HG03135 (cell line): ENCODE data around the gene SYNPO2.
"Not testable (repeated sequence)": the region's sequence is repeated elsewhere in the genome, so short reads cannot be mapped to it uniquely, and the experiment has no call there.

ENCODE experiments used
- ATAC-seq: cut with Tn5 transposase; IDR thresholded peaks from one replicate; pipeline ENCODE4 v1.9.1; 2021; ENCODE audit warnings: mild to moderate bottlenecking, moderate library complexity; ENCODE audit not compliant: unreplicated experiment

SYNPO2 gene

DNA sequence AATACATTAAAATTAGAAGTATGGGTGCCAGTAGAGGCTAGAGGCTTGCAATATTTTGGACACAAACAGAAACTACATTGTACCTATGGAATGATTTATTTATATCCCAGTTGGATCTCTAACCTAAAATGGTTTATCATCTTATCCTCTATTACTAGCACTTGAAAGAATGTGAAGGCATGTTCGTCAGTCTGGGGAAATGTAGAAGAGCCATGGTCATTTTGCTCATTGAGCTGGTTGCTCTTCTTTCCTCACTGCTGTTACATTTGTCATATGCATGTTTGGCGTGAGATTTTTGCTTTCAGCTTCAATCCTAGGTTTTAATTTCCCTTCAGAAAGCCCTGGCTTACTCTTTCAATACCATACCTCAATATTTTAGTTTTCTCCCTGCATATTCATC lies 164.6 kb downstream of the SYNPO2 start:
- no peak for ATAC-seq

DNA sequence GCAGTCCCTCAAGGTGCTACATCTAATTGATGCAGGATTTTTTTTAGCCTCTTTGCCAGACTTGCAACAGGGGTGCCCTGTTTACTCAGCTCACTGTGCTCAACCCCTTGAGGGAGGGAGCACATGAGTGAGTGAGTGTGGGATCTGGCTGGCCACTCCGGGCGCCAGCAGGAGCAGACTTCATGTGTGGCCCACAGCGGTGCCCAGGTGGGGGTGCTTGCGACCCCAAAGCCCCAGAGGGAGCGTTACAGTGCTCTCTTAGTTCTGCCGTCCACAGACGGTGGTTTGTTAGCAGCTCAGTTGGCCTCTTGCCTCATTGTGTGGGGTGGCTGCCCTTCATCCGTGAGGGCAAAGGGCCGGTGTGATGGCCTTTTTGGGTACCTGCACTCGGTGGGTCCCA lies 165.3 kb downstream of the SYNPO2 start:
- ATAC-seq: no peak

DNA sequence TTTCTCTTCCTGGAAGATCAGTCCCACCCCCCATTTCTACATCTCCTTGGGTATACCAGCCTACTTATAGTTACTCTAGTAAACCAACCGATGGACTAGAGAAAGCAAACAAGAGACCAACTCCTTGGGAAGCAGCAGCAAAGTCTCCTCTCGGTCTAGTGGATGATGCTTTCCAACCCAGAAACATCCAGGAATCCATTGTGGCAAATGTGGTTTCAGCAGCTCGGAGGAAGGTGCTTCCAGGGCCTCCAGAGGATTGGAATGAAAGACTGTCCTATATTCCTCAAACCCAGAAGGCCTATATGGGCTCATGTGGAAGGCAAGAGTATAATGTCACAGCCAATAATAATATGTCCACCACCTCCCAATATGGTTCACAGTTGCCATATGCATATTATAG lies 168.8 kb downstream of the SYNPO2 start:
- ATAC-seq: no peak

DNA sequence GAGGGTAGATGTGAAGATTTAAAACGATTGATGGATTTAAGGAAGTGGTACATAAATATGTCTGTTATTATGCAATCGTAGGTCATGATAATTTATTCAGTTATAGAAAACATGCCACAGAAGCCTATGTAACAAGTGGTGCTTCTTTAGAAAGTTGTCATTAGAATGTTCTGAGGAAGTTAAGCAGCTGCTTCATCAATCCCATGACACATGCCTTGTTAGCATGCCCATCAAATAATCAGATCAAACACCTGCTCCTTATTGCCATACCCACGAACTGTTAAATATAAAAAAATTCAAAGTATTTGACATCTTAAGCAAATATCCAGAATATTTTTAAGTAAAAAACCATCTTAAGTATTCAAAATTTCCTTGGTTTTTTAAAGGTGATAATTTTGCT lies 170.6 kb downstream of the SYNPO2 start:
- ATAC-seq: no peak

DNA sequence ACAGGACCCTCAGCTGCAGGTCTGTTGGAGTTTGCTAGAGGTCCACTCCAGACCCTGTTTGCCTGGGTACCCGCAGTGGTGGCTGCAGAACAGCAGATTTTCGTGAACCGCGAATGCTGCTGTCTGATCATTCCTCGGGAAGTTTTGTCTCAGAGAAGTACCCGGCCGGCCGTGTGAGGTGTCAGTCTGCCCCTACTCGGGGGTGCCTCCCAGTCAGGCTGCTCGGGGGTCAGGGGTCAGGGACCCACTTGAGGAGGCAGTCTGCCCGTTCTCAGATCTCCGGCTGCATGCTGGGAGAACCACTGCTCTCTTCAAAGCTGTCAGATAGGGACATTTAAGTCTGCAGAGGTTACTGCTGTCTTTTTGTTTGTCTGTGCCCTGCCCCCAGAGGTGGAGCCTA lies 178.5 kb downstream of the SYNPO2 start:
- ATAC-seq: not testable (repeated sequence)

DNA sequence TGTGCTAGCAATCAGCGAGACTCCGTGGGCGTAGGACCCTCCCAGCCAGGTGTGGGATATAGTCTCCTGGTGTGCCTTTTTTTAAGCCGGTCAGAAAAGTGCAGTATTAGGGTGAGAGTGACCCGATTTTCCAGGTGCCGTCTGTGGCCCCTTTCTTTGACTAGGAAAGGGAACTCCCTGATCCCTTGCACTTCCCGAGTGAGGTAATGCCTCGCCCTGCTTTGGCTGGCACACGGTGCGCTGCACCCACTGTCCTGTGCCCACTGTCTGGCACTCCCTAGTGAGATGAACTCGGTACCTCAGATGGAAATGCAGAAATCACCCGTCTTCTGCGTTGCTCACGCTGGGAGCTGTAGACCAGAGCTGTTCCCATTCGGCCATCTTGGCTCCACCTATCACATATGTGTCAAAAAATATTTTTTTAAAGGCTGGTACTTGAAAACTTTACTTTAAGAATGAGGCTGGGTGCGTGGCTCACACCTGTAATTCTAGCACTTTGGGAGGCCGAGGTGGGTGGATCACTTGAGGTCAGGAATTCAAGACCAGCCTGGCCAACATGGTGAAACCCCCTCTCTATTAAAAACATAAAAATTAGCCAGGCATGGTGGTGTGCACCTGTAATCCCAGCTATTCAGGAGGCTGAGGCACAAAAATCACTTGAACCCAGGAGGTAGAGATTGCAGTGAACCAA lies 179.2 kb downstream of the SYNPO2 start:
- not testable (repeated sequence) for ATAC-seq

DNA sequence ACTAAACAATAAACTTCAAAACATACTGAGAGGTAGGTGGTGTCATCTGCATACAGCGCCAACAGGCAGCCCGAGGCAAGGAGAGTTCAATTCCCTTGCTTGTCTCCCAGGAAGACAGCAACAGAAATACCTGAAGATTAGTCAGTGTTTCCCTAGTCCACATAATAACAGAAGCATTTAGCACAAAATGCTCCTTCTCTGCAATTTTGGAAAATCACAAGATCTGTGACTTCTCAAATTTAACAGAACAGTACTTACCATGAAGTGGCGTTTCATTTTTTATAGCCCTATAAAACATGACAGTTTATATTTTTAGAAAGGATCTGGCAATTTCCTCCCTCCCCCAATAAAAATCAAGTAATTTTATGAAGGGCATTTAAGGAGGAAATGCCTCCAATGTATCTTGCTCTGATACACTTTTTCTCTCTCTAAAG lies 179.9 kb downstream of the SYNPO2 start:
- ATAC-seq: no peak

DNA sequence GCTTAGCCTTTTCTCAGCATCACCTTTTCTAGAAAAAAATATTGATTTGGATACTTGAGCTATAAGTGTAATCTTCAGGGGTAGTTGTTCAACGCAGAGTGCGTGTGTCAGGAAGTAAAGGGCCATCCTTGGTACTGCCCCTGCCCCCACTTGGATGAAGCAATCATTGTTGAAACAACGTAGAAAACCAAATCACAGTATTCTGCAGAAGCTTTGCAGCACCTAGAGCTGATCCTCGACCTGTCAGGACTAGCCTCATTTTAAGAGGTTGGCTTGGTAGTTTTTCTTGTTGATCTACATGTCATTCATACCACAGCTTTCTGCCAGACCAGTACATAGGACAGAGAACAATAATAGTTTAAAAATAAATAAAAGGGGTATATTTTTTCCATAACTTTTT lies 181.6 kb downstream of the SYNPO2 start:
- ATAC-seq: no peak

DNA sequence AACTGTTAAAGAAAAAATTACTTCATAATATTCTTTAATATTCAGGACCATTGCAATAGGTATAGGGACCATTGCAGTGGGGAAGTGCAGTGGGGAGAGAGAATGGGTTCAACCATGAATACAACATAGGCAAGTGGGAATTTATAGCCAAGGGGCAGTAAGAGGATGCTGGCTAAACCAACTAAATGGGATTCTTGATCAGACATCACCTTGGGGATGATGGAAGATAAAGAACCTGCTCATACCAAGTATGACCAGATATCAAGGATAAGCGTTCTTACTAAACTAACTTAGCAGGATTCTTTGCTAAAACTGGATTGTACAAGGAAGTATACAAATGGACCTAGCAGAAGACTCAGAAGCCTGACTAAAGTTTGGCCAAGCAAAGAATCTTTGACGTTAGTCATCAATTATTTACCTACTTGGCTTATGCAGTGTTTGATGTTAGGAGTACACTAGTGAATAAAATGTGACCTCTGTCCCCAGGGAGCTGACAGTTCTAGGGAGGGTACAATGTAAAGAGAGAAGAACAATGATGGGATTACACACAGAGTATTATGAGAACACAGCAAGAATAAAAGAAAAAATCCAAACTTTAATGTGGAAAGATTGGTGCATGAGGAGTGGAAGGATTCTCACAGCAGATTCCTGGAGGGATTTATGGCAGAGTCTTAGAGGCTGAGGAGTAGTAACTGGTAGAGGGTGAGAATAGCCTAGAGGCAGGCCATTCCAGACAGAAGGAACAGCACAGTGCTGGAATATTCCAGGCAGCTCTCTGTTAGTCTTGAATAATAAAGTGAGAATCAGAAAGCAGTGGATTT lies 192.3 kb downstream of the SYNPO2 start:
- ATAC-seq: no peak

DNA sequence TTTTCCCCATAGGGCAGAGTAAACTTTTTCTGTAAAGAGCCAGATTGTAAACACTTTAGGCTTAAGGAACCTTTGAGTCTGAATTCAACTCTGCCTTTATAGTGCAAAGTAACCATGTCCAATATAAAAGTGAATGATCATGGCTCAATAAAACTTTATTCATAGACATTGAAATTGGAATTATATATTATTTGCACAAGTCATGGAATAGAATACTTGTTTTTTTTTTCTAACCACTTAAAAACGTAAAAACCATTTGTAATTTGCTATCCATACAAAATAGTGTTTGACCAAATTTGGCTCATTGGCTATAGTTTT lies 192.8 kb downstream of the SYNPO2 start:
- ATAC-seq: no peak

DNA sequence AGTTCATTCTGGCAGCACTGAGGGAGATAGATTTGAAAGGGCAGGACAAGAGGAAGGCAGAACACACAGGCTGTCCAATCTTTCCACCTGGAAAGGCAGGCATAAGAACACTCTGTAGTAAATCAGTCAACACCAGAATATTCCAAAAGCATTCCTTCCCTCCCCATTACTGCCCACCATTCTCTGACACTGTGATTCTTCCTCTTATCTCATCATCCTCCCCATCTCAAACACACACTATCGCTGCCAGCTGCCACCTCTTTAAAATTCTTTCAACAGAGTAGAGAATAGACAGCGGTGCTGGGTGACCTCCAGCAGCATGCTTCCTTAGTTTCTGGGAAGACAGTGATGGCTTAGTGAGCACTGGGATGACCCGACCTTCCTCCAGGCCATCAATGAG lies 193.3 kb downstream of the SYNPO2 start:
- ATAC-seq: no peak

DNA sequence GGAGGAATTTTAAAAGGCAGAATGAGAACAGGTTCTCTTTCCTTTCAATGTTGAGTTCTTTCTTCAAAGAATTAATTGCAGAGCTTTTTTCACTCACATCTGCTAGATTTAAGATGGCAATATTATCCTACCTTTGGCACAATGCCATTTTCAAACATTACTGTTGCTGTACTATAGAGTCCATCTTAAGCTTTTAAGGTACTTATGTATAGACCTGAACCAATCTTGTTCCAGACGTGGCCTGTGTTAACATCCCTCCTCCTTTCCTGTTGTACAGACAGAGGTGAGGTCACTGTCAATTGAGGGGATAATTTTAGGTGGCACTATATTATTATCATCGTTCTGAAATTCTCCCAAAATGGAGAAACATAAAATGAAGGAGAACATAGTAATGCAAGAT lies 194.0 kb downstream of the SYNPO2 start:
- no peak for ATAC-seq

DNA sequence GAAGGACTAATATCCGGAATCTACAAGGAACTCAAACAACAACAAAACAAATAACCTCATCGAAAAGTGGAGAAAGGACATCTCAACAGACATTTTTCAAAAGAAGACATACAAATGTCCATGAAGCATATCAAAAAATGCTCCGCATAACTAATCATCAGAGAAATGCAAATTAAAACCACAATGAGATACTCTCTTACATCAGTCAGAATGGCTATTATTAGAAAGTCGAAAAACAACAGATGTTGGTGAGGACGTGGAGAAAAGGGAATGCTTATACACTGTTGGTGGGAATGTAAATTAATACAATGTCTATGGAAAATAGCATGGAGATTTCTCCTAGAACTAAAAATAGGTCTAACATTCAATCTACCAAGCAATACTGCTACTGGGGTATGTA lies 195.9 kb downstream of the SYNPO2 start:
- no peak for ATAC-seq

DNA sequence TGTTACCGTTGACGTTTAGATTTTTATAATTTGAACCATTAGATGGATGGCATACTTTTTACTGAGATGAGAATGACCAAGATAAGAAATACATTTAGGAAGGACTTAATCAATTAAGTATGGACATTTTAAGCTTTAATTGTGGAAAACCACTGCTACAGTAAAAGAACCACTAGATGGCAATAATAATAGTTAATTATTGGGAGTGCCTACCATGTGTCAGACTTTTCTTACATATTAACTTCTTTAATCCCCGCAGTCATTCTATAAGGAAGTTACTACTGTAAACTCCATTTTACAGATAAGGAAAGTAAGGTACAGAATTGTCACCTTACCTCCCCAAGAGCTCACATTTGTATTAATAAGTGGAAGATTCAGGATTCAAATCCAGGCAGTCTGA lies 198.5 kb downstream of the SYNPO2 start:
- no peak for ATAC-seq

DNA sequence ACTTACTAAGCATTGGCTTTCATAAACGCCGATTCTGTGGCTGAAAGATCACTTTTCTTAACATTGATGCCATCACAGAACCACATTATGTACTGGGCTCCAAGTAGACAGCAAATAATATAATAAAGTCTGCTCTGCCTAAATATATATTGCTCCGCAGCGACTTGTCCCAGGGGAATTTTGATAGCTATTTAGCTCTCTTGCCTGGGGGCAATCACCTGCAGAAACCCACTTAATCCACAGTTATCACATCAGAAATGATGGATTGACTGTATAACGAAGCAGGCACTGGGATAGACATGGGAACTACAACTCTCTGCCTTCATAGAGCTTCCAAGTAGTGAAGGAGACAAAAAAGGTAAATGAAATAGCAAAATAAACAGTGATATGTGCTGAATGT lies 199.0 kb downstream of the SYNPO2 start:
- ATAC-seq: no peak

DNA sequence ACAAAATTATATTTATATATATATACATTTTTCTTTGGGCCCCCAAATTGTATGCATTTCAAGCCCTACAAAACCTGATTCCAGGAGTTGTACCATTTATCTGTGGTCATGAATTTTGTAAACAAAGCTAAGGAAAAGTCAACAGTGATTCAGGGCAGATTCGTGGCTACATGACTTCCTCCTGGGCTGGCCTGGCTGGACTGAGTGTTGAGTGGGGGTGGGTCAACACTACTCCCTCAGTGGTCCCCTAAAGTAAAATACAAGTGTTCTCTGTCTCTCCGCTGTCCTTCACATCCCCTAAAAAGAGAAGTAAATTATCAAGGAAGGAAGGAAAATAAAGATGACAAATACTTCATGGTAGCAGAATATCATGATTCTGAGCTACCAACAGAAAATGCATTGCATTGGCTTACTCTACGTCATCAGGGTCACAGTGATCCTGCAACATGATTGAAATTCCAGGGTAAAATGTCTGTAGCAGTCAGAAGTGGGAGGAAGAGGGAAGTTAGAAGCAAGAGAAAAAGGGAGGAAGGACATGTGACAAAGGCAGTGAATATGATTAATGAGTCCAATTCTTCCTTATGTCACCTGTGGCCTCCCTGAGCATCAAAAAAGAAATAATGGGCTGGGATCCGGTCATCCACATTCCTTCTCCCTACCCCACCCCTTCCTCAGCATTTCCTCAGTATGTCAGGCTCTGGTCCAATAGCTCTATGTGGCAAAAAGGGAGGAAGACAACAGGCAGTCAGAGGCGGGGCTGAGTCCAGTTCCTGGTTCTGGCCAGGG lies 204.6 kb downstream of the SYNPO2 start:
- no peak for ATAC-seq

DNA sequence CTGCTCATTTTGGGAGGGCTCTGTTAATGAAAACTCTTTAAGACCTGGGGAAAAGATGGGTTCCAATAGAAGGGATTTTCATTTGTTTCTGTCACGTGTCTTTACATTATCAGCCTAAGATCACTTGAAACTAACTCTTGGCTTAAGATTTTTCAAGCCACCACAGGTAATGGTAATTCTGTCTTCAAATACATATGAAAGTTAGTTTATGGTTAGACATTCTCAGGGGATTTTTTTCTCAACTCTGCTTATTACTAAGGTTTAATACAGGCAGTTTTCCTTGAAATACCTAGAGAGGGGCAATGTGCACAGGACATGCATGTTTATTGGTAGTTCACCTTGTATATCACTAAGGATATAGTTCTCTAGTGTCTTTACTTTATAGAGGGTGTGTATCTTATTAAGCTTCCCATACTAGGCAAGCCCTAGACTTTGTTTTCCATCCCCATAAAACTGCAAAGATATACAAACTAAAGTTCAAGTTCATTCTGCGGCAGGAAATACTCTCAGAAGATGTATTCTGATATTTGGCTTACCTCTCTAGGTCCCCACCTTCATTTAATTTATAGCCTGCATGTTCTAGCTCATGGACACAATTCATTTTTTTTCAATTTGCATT lies 208.7 kb downstream of the SYNPO2 start:
- ATAC-seq: no peak

DNA sequence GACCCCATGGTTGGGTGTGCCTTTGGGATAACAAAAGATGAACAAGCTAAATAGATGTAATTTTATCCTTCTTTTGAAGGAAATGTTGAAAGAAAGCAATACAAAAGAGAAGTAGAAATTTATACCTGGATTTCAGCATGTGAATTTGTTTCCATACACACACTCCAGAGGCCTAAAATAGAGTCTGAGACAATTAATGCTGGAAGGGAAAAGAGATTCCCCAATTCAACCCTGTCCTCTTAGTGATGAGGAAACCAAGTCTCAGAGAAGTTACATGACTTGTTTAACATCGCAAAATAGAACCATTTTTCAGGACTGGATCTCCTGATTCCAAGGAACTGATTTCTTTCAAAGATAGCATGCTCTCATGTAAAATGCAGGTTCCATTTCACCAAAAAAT lies 209.7 kb downstream of the SYNPO2 start:
- no peak for ATAC-seq

DNA sequence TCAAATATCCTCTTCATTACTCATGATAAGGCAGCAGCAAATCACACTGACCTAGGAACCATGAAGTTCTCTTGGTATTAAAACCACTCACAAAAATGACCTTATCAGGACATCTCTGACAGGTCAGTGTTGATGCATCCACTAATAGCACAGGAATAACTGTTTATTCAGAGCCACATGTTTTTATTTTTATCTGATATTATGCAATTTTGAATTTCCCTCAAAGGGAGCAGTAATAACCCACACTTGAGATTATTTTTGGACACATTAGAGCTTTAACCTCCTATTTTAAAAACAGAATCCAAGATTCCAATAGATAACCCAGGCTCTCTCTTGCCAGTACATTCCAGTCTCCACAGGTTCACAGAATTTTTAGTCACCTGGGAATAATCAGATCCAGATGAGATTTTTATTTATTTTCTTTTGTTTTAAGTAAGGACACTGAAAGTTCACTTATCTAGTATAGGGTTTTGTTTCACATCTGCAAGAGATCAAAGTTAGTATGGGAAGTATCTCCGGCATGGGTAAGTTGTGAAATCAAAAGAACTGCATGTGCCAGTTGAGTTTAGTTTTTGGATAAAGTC lies 210.7 kb downstream of the SYNPO2 start:
- no peak for ATAC-seq

DNA sequence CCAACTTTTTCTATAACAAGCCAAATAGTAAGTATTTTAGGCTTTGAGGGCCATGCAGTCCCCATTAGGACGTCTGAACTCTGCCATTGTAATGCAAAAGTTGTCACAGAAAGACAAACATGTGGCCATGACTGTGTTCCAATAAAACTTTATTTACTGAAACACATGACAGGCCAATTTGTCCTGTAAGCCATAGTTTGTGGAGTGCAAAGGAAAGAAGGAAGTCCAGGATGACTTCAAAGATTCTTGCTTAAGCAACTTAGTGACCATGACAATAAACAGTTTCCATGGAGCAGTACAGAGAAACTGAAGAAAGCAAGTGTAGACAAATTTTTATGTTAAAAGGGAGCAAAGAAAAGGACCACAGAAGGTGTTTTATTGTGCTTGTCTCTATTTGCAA lies 212.0 kb downstream of the SYNPO2 start:
- no peak for ATAC-seq

DNA sequence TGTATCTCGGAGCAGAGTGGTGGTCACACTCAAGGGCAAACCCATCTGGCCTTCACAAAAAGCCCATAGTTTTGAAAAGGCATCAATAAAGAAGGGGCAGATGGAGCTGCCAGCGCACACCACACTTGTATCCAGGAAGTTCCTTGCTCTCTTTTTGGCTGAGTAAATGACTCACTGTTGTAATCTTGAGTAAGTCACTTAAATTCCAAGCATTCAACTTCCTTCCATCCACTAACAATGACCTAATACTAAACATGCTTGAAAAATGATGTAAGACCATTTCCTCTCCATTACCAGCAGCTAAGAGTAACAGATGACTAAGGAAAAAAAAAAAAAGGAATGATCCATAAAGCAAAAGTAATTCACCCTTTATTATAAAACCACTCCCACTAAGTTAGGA lies 214.6 kb downstream of the SYNPO2 start:
- ATAC-seq: no peak
